HG03457 (cell line): ENCODE measurements around the gene PXYLP1.

Experiments
- ATAC-seq: cut with Tn5 transposase; IDR thresholded peaks from one replicate; pipeline ENCODE4 v1.9.1; 2021; ENCODE audit warnings: moderate number of reproducible peaks; ENCODE audit not compliant: unreplicated experiment

PXYLP1 gene

GRCh38 chr3:141341536-141341935, 109.9 kb downstream of the PXYLP1 start:
- ATAC-seq: no peak

- no peak for ATAC-seq
Observed at GRCh38 chr3:141342386-141342785, 110.8 kb downstream of the PXYLP1 start.

- ATAC-seq: no peak
Observed at GRCh38 chr3:141343077-141343476, 111.5 kb downstream of the PXYLP1 start.

- ATAC-seq: no peak
Observed at GRCh38 chr3:141343865-141344271, 112.2 kb downstream of the PXYLP1 start.
